Keratinocyte (primary cell): ENCODE measurements around the gene CD8B2. TPM values are rescaled to one million over a fixed set of nuclear protein-coding genes. Genes with fewer than 3 reads are reported as not detected.

Source experiments
- DNase-seq: peaks from one replicate; pipeline ENCODE4 v3.0.0-alpha.2; 2011; ENCODE audit warnings: low read depth, missing footprints, low spot score
- FAIRE-seq: peaks from 2 replicates; lab custom pipeline; 2011; peaks lifted over from hg19 to GRCh38; lab: Jason Lieb, UNC
- H2AFZ ChIP-seq: 2 replicates; pipeline ENCODE4 v1.6.0; 2012; ENCODE audit warnings: low read length, control low read depth, inconsistent platforms; ENCODE audit not compliant: control insufficient read depth
- H3K27ac ChIP-seq: 2 replicates; pipeline ENCODE4 v1.5.1; 2011; ENCODE audit warnings: low read length; ENCODE audit not compliant: control insufficient read depth, insufficient read depth
- H3K27me3 ChIP-seq: 3 replicates; pipeline ENCODE4 v1.6.0; 2011; ENCODE audit warnings: low read length; ENCODE audit not compliant: control insufficient read depth, insufficient read depth; ENCODE audit errors: extremely low read depth
- H3K36me3 ChIP-seq, 2 experiments: 2 replicates in 1 of 2; 3 replicates in 1 of 2; pipeline ENCODE4 v1.5.1; 2011; ENCODE audit warnings: low read length in 2 of 2, mild to moderate bottlenecking in 1 of 2; ENCODE audit not compliant: control insufficient read depth in 2 of 2, insufficient read depth in 2 of 2; ENCODE audit errors: extremely low read depth in 1 of 2
- H3K4me1 ChIP-seq: 3 replicates; pipeline ENCODE4 v1.5.1; 2011; ENCODE audit warnings: low read length; ENCODE audit not compliant: control insufficient read depth, insufficient read depth; ENCODE audit errors: extremely low read depth
- H3K4me2 ChIP-seq: 3 replicates; pipeline ENCODE4 v1.6.0; 2011; ENCODE audit warnings: low read depth, low read length; ENCODE audit not compliant: control insufficient read depth, insufficient read depth; ENCODE audit errors: extremely low read depth
- H3K4me3 ChIP-seq, 3 experiments: fragments of 200-600 bp in 1 of 3; sonication (generic) in 1 of 3; 2 replicates in 2 of 3; 3 replicates in 1 of 3; pipeline ENCODE4 v1.5.1; 2011 to 2016; ENCODE audit warnings: low read length in 3 of 3, mild to moderate bottlenecking in 3 of 3, control low read depth in 2 of 3, inconsistent platforms in 1 of 3, low read depth in 1 of 3, mixed read lengths in 1 of 3, mixed run types in 1 of 3, moderate library complexity in 1 of 3; ENCODE audit not compliant: control insufficient read depth in 2 of 3, insufficient read depth in 2 of 3; ENCODE audit errors: extremely low read depth in 1 of 3
- H3K79me2 ChIP-seq: 2 replicates; pipeline ENCODE4 v1.6.0; 2012; ENCODE audit warnings: low read length; ENCODE audit not compliant: control insufficient read depth, insufficient read depth
- H3K9ac ChIP-seq: 3 replicates; pipeline ENCODE4 v1.6.0; 2011; ENCODE audit warnings: low read length; ENCODE audit not compliant: control insufficient read depth, insufficient read depth; ENCODE audit errors: extremely low read depth
- H3K9me1 ChIP-seq: 3 replicates; pipeline ENCODE4 v1.6.0; 2011; ENCODE audit warnings: low read length; ENCODE audit not compliant: control insufficient read depth, insufficient read depth; ENCODE audit errors: extremely low read depth
- H3K9me3 ChIP-seq: 2 replicates; pipeline ENCODE4 v1.5.1; 2012; ENCODE audit warnings: low read depth, low read length; ENCODE audit not compliant: control insufficient read depth
- H4K20me1 ChIP-seq: 3 replicates; pipeline ENCODE4 v1.6.0; 2011; ENCODE audit warnings: low read length; ENCODE audit not compliant: control insufficient read depth, insufficient read depth; ENCODE audit errors: extremely low read depth
- EZH2 ChIP-seq: IDR thresholded peaks from one replicate; pipeline ENCODE4 v1.6.1; 2012; ENCODE audit warnings: inconsistent platforms, mild to moderate bottlenecking, low read length, moderate library complexity
- dilution Hi-C: fragments of 300-500 bp; cut with MboI; formaldehyde crosslinking; loops from one replicate; pipeline ENCODE4 v1.7.0; 2020; ENCODE audit warnings: low sequenced_read_pairs; ENCODE audit not compliant: extremely low pct_ligation_motif_present
- polyA plus RNA-seq, 5 experiments: library from polyadenylated mRNA; depleted of rRNA in 3 of 5; stranded (reverse) in 3 of 5; stranded (forward) in 1 of 5; unstranded in 1 of 5; fragments of >200 nt; gene quantifications; 1 replicate in 1 of 5; 2 replicates in 3 of 5; 3 replicates in 1 of 5; pipeline versions ENCODE4 v1.2.1 to v1.2.3, GENCODE V29; 2011 to 2012; ENCODE audit warnings: missing spikeins in 2 of 5, low read depth in 1 of 5, low replicate concordance in 1 of 5
- TF ChIP-seq, protein P1 (sequence below), 3 experiments: IDR thresholded peaks in 1 of 3; conservative IDR thresholded peaks in 1 of 3; optimal IDR thresholded peaks in 1 of 3; 2 replicates in 2 of 3; 3 replicates in 1 of 3; pipeline versions ENCODE3 to v1.5.1; 2011; ENCODE audit warnings: low read length in 3 of 3, mild to moderate bottlenecking in 3 of 3, moderate library complexity in 2 of 3, control low read depth in 1 of 3, inconsistent platforms in 1 of 3; ENCODE audit not compliant: insufficient read depth in 2 of 3; ENCODE audit errors: extremely low read depth in 1 of 3

CD8B2 gene
- polyA plus RNA-seq, 1 donor (not counting 4 experiments of a cell fraction or from before 2014, with no cell fraction given) = not detected

- no peaks in the 10 kb centered on the region for H4K20me1 ChIP-seq
- no peaks in the 10 kb centered on the region for H3K27me3 ChIP-seq
- H2AFZ ChIP-seq = no peak overlapping the region
- no peak overlapping the region for H3K4me2 ChIP-seq
- H3K9me1 ChIP-seq = no peaks in the 10 kb centered on the region
- H3K9ac ChIP-seq = no peak overlapping the region
- DNase-seq (no peak), FAIRE-seq (no peak)
- no peaks in the 10 kb centered on the region for H3K79me2 ChIP-seq
- peaks cover 4% of the 10 kb centered on the region for H3K4me1 ChIP-seq
- H3K36me3 ChIP-seq = no peaks in the 10 kb centered on the region
- peaks cover 3% of the 10 kb centered on the region for H3K9me3 ChIP-seq
- dilution Hi-C loops = no loop called here
- TF ChIP-seq, protein P1, sequence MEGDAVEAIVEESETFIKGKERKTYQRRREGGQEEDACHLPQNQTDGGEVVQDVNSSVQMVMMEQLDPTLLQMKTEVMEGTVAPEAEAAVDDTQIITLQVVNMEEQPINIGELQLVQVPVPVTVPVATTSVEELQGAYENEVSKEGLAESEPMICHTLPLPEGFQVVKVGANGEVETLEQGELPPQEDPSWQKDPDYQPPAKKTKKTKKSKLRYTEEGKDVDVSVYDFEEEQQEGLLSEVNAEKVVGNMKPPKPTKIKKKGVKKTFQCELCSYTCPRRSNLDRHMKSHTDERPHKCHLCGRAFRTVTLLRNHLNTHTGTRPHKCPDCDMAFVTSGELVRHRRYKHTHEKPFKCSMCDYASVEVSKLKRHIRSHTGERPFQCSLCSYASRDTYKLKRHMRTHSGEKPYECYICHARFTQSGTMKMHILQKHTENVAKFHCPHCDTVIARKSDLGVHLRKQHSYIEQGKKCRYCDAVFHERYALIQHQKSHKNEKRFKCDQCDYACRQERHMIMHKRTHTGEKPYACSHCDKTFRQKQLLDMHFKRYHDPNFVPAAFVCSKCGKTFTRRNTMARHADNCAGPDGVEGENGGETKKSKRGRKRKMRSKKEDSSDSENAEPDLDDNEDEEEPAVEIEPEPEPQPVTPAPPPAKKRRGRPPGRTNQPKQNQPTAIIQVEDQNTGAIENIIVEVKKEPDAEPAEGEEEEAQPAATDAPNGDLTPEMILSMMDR (optimal IDR thresholded peaks at IDR 0.05 in 1 of 3, IDR thresholded peaks at IDR 0.05 in 1 of 3, conservative IDR thresholded peaks at IDR 0.05 in 1 of 3; ENCODE audit: extremely low read depth in 1 of 3, insufficient read depth in 2 of 3, low read length in 3 of 3) = no peak
- no peak for TF ChIP-seq EZH2
- no peak overlapping the region for H3K4me3 ChIP-seq
- no peak overlapping the region for H3K27ac ChIP-seq
Measured at GRCh38 chr2:106560773-106561172, 73.6 kb downstream of the CD8B2 start.

- no peak overlapping the region for H3K9ac ChIP-seq
- dilution Hi-C loops = no loop called here
- H3K79me2 ChIP-seq = no peaks in the 10 kb centered on the region
- H3K9me1 ChIP-seq = no peaks in the 10 kb centered on the region
- peaks cover 4% of the 10 kb centered on the region for H3K4me1 ChIP-seq
- peaks cover 3% of the 10 kb centered on the region for H3K9me3 ChIP-seq
- no peak for TF ChIP-seq EZH2
- TF ChIP-seq, protein P1 (optimal IDR thresholded peaks at IDR 0.05 in 1 of 3, IDR thresholded peaks at IDR 0.05 in 1 of 3, conservative IDR thresholded peaks at IDR 0.05 in 1 of 3; ENCODE audit: extremely low read depth in 1 of 3, insufficient read depth in 2 of 3, low read length in 3 of 3) = no peak
- no peaks in the 10 kb centered on the region for H3K36me3 ChIP-seq
- no peaks in the 10 kb centered on the region for H4K20me1 ChIP-seq
- no peak overlapping the region for H3K4me2 ChIP-seq
- H3K27me3 ChIP-seq = no peaks in the 10 kb centered on the region
- FAIRE-seq = no peak
- no peak overlapping the region for H3K4me3 ChIP-seq
- no peak overlapping the region for H3K27ac ChIP-seq
- no peak for DNase-seq
- no peak overlapping the region for H2AFZ ChIP-seq
Measured at GRCh38 chr2:106561356-106561755, 74.2 kb downstream of the CD8B2 start.
